H1 (cell line): ENCODE data around the gene CHST9. TPM values are rescaled to one million over a fixed set of nuclear protein-coding genes. Genes with fewer than 3 reads are reported as not detected.

ENCODE experiments used
- ATF3 ChIP-seq: IDR thresholded peaks from 2 replicates; pipeline ENCODE4 v1.6.1; 2011; ENCODE audit warnings: low read depth, mild to moderate bottlenecking, low read length; ENCODE audit not compliant: insufficient read depth
- CEBPB ChIP-seq: IDR thresholded peaks from 2 replicates; pipeline ENCODE4 v1.6.1; 2012; ENCODE audit warnings: low read depth, low read length
- CHD2 ChIP-seq: IDR thresholded peaks from 2 replicates; pipeline ENCODE4 v1.6.1; 2012; ENCODE audit warnings: low read length, improper control_type of control experiment
- CTCF ChIP-seq, 3 experiments: IDR thresholded peaks; 1 replicate in 2 of 3; 2 replicates in 1 of 3; pipeline versions ENCODE4 v1.5.1 to v1.6.1; 2011; ENCODE audit warnings: low read length in 3 of 3, mild to moderate bottlenecking in 3 of 3, inconsistent platforms in 2 of 3, low read depth in 1 of 3, moderate library complexity in 1 of 3; ENCODE audit not compliant: insufficient read depth in 1 of 3; ENCODE audit errors: control extremely low read depth in 1 of 3
- KDM5A ChIP-seq: fragments of 200-600 bp; IDR thresholded peaks from 2 replicates; pipeline ENCODE4 v1.7.1; 2012; ENCODE audit warnings: mild to moderate bottlenecking, low read length, inconsistent platforms, mixed read lengths
- NANOG ChIP-seq: IDR thresholded peaks from 2 replicates; pipeline ENCODE4 v1.6.1; 2011; ENCODE audit warnings: low read length, low read depth, mild to moderate bottlenecking, inconsistent platforms; ENCODE audit not compliant: insufficient read depth, poor library complexity, severe bottlenecking
- POLR2A ChIP-seq, 2 experiments: IDR thresholded peaks; 1 replicate in 1 of 2; 2 replicates in 1 of 2; pipeline ENCODE4 v1.6.1; 2011; ENCODE audit warnings: low read depth in 2 of 2, low read length in 2 of 2, mild to moderate bottlenecking in 2 of 2; ENCODE audit errors: control extremely low read depth in 1 of 2
- RAD21 ChIP-seq, 2 experiments: IDR thresholded peaks in 1 of 2; conservative IDR thresholded peaks in 1 of 2; 2 replicates each; pipeline ENCODE4 v1.6.1; 2011; ENCODE audit warnings: low read depth in 2 of 2, low read length in 2 of 2, improper control_type of control experiment in 1 of 2, inconsistent platforms in 1 of 2, mild to moderate bottlenecking in 1 of 2, moderate library complexity in 1 of 2
- RBBP5 ChIP-seq: IDR thresholded peaks from 2 replicates; pipeline ENCODE4 v1.7.1; 2012; ENCODE audit warnings: low read depth, mild to moderate bottlenecking, inconsistent platforms, low read length, moderate library complexity, borderline replicate concordance
- SIRT6 ChIP-seq: IDR thresholded peaks from one replicate; pipeline ENCODE4 v1.7.1; 2012; ENCODE audit warnings: low read length, inconsistent platforms
- TBP ChIP-seq: IDR thresholded peaks from 2 replicates; pipeline ENCODE4 v1.6.1; 2011; ENCODE audit warnings: low read depth, low read length, improper control_type of control experiment
- TCF12 ChIP-seq: IDR thresholded peaks from 2 replicates; pipeline ENCODE4 v1.6.1; 2011; ENCODE audit warnings: low read depth, mild to moderate bottlenecking, low read length
- TEAD4 ChIP-seq: IDR thresholded peaks from 2 replicates; pipeline ENCODE4 v1.6.1; 2012; ENCODE audit warnings: low read depth, low read length, inconsistent platforms, mixed read lengths
- YY1 ChIP-seq: IDR thresholded peaks from 2 replicates; pipeline ENCODE4 v1.6.1; 2011; ENCODE audit warnings: low read depth, mild to moderate bottlenecking, low read length
- polyA plus RNA-seq, 7 experiments: library from polyadenylated mRNA; depleted of rRNA in 3 of 7; stranded (reverse) in 5 of 7; unstranded in 2 of 7; fragments of >200 nt in 5 of 7; fragments of 200-250 nt in 2 of 7; gene quantifications; 1 replicate in 5 of 7; 2 replicates in 1 of 7; 4 replicates in 1 of 7; pipeline versions ENCODE4 v1.2.1 to v1.2.3, GENCODE V29; 2011 to 2013; ENCODE audit warnings: missing spikeins in 2 of 7, mixed read lengths in 2 of 7
- total RNA-seq: library from RNA; stranded (reverse); fragmentation: NEBNext Ultra II Directional; extraction: Animal tissue kit (Norgen Biotek cat#: 25700); gene quantifications from 2 replicates; pipeline ENCODE4 v1.2.1, GENCODE V29; 2021
- TF ChIP-seq, protein P1 (sequence below): IDR thresholded peaks from 2 replicates; pipeline ENCODE4 v1.6.1; 2012; ENCODE audit warnings: inconsistent platforms

Gene CHST9
- total and polyA plus RNA-seq, 2 of the 8 experiments (the other 6 are each of a cell fraction or from before 2014, with no cell fraction given): 3.2 to 24.3 TPM

GRCh38 chr18:26956863-26957262 is 228.2 kb downstream of the CHST9 start (continued):
- no peak for TF ChIP-seq RAD21 (IDR thresholded peaks at IDR 0.05 in 1 of 2, conservative IDR thresholded peaks at IDR 0.05 in 1 of 2; ENCODE audit: low read depth in 2 of 2, low read length in 2 of 2)
- TF ChIP-seq CTCF (IDR thresholded peaks at IDR 0.05; ENCODE audit: control extremely low read depth in 1 of 3, insufficient read depth in 1 of 3, low read depth in 1 of 3, low read length in 3 of 3): no peak
- no peak for TF ChIP-seq POLR2A (IDR thresholded peaks at IDR 0.05; ENCODE audit: control extremely low read depth in 1 of 2, low read depth in 2 of 2, low read length in 2 of 2)
- no peak for TF ChIP-seq CEBPB
- TF ChIP-seq RBBP5: no peak
- TF ChIP-seq NANOG: peak; percentile 100
- TF ChIP-seq ATF3: no peak
- no peak for TF ChIP-seq TBP
- no peak for TF ChIP-seq SIRT6
- no peak for TF ChIP-seq CHD2
- TF ChIP-seq KDM5A: no peak
- TF ChIP-seq, protein P1, sequence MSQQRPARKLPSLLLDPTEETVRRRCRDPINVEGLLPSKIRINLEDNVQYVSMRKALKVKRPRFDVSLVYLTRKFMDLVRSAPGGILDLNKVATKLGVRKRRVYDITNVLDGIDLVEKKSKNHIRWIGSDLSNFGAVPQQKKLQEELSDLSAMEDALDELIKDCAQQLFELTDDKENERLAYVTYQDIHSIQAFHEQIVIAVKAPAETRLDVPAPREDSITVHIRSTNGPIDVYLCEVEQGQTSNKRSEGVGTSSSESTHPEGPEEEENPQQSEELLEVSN: no peak
- 0 out of 2 replicates have a peak, but pooled peaks have one; percentile 11 for TF ChIP-seq YY1
- peak; percentile 76 for TF ChIP-seq TCF12
- 0 out of 2 replicates have a peak, but pooled peaks have one; percentile 26 for TF ChIP-seq TEAD4
